Testis (tissue), 2 donors: Measurements from ENCODE around the gene CAMTA1.

ENCODE experiments used
- CTCF ChIP-seq, 3 experiments: fragments of 450-650 bp in 2 of 3; fragments of 200-600 bp in 1 of 3; sonication (generic) in 1 of 3; IDR thresholded peaks; one replicate each; pipeline ENCODE4 v1.5.1; 2016 to 2019; ENCODE audit warnings: antibody characterized with exemption in 3 of 3, mild to moderate bottlenecking in 2 of 3, moderate library complexity in 1 of 3
- POLR2A ChIP-seq: fragments of 450-650 bp; IDR thresholded peaks from one replicate; pipeline ENCODE4 v1.6.1; 2017; ENCODE audit warnings: antibody characterized with exemption, mild to moderate bottlenecking, moderate library complexity

DNA sequence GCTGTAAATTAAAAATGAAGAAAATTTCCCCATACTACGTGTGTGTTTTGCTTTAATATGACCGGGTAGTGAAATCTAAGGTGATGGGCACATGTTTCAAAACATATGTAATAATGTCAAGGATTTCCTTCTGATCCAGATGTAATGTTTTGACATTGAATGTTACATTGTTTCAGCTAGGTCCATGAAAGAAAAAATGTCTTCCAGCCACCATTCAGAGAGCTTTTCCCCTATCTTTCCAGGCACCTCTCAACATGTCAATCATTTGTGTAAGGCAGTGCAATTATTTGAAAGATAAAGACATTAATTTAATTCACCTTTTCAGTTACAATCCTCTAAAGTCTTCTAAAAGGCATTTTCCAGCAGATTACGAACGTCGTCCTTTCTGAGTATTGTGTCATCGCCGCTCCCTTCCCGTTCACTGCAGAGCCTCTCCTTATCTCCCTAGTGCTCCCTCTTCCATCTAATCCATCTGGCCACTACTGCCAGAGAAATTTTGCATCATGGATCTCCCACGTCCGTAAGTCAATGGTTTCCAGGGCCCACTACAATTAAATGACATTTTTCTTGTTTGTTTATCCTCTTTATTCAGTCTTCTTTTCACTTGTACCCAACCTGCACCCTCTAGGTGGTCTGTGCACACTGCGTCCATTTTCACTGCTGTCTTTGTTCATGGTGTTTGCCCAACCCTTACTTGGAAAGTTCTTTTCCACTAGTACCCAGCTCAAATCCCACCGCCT lies 984.6 kb downstream of the CAMTA1 start:
- TF ChIP-seq CTCF (IDR thresholded peaks at IDR 0.05) = no peak
- TF ChIP-seq POLR2A = no peak
